PC-3 (cell line): ENCODE results near the gene KCNH3. TPM values are rescaled to one million over a fixed set of nuclear protein-coding genes. Genes with fewer than 3 reads are reported as not detected.

Source experiments
- ATAC-seq: fragments of 200-7000 bp; cut with Tn5 transposase; 2 replicates; pipeline ENCODE4 v1.9.1; 2020; ENCODE audit warnings: mild to moderate bottlenecking, moderate library complexity
- BruUV-seq: library from RNA; stranded (reverse); fragments of 400-500 nt; replicated peaks from 2 replicates; lab custom pipeline; 2021; lab: Mats Ljungman, UMichigan
- CTCF ChIA-PET: fragments of 300-600 bp; sonication (Branson Sonifier 250); formaldehyde crosslinking; loops from one replicate; lab custom pipeline; 2022; ENCODE audit warnings: antibody characterized with exemption; lab: Charles Lee
- POLR2A ChIA-PET: fragments of 300-600 bp; sonication (Branson Sonifier 250); formaldehyde crosslinking; loops from one replicate; lab custom pipeline; 2022; ENCODE audit warnings: antibody characterized with exemption; ENCODE audit not compliant: unreplicated experiment; lab: Charles Lee
- DNase-seq: peaks from one replicate; pipeline ENCODE4 v3.0.0-alpha.2; 2015
- H2AFZ ChIP-seq: fragments of 300-600 bp; sonication (generic); 2 replicates; pipeline ENCODE4 v1.6.0; 2016; ENCODE audit warnings: antibody characterized with exemption, low read length
- H3F3A ChIP-seq: fragments of 300-600 bp; sonication (generic); one replicate; pipeline ENCODE4 v1.6.0; 2017; ENCODE audit warnings: antibody characterized with exemption, low read length, control low read depth, mild to moderate bottlenecking; ENCODE audit not compliant: unreplicated experiment
- H3K27ac ChIP-seq: fragments of 300-600 bp; sonication (generic); 2 replicates; pipeline ENCODE4 v1.5.1; 2016; ENCODE audit warnings: mild to moderate bottlenecking, low read length
- H3K27me3 ChIP-seq: fragments of 300-600 bp; sonication (generic); 2 replicates; pipeline ENCODE4 v1.6.1; 2016; ENCODE audit warnings: low read length, mixed read lengths
- H3K36me3 ChIP-seq: fragments of 300-600 bp; sonication (generic); 2 replicates; pipeline ENCODE4 v1.6.1; 2016; ENCODE audit warnings: low read depth, mixed run types, low read length, mixed read lengths
- H3K4me1 ChIP-seq: fragments of 300-600 bp; sonication (generic); 2 replicates; pipeline ENCODE4 v1.5.1; 2016; ENCODE audit warnings: low read length; ENCODE audit not compliant: insufficient read depth
- H3K4me2 ChIP-seq: fragments of 300-600 bp; sonication (generic); 2 replicates; pipeline ENCODE4 v1.6.0; 2016; ENCODE audit warnings: low read length
- H3K4me3 ChIP-seq: fragments of 300-600 bp; sonication (generic); 2 replicates; pipeline ENCODE4 v1.5.1; 2016; ENCODE audit warnings: mild to moderate bottlenecking, low read length, mixed read lengths
- H3K79me2 ChIP-seq: fragments of 300-600 bp; sonication (generic); 2 replicates; pipeline ENCODE4 v1.6.1; 2017; ENCODE audit warnings: low read length, mixed read lengths
- H3K9ac ChIP-seq: fragments of 300-600 bp; sonication (generic); 2 replicates; pipeline ENCODE4 v1.6.0; 2016; ENCODE audit warnings: mild to moderate bottlenecking, low read length
- H3K9me2 ChIP-seq: fragments of 300-600 bp; sonication (generic); replicated peaks from 2 replicates; pipeline ENCODE4 v1.6.1; 2016; ENCODE audit warnings: mixed run types, low read length, mixed read lengths
- H3K9me3 ChIP-seq: fragments of 300-600 bp; sonication (generic); 2 replicates; pipeline ENCODE4 v1.6.1; 2016; ENCODE audit warnings: low read length, mixed read lengths
- H4K20me1 ChIP-seq: fragments of 300-600 bp; sonication (generic); 2 replicates; pipeline ENCODE4 v1.6.1; 2016; ENCODE audit warnings: low read length, mixed read lengths
- CTCF ChIP-seq: fragments of 300-600 bp; sonication (generic); conservative IDR thresholded peaks from 2 replicates; pipeline ENCODE4 v1.5.1; 2017; ENCODE audit warnings: antibody characterized with exemption, low read depth, mild to moderate bottlenecking, low read length
- EZH2 ChIP-seq: fragments of 300-600 bp; sonication (generic); IDR thresholded peaks from one replicate; pipeline ENCODE4 v1.6.1; 2017; ENCODE audit warnings: antibody characterized with exemption, mild to moderate bottlenecking, low read length; ENCODE audit not compliant: unreplicated experiment
- EZH2phosphoT487 ChIP-seq: fragments of 300-600 bp; sonication (generic); IDR thresholded peaks from 2 replicates; pipeline ENCODE4 v1.6.1; 2018; ENCODE audit warnings: mild to moderate bottlenecking, antibody characterized with exemption, low read length, borderline replicate concordance
- intact Hi-C: fragments of 100-400 bp; cut with micrococcal nuclease; formaldehyde crosslinking; loops from 2 replicates; pipeline ENCODE4 v1.9.0; 2023
- total RNA-seq: library from RNA; depleted of rRNA; stranded (reverse); fragments of >200 nt; gene quantifications from 2 replicates; pipeline ENCODE4 v1.2.3, GENCODE V29; 2014

KCNH3 gene
- total RNA-seq, 1 experiment from 2014 or later = 0.07 TPM

- ATAC-seq = peak; percentile 82
- Histone ChIP-seq H3K79me2 (peaks cover 65% of the 10 kb centered on the region), H2AFZ (peak within 1 kb of the TSS; percentile 95), H3K27ac (peak within 1 kb of the TSS; percentile 62), H3K27me3 (no peaks in the 10 kb centered on the region), H3K9me3 (no peaks in the 10 kb centered on the region), H3K4me3 (peak within 1 kb of the TSS; percentile 92), H3F3A (no peaks in the 10 kb centered on the region), H3K9me2 (no peaks in the 10 kb centered on the region), H3K4me2 (peak within 1 kb of the TSS; percentile 98), H3K4me1 (peaks cover 13% of the 10 kb centered on the region; the same call in 1 of the 2 replicates), H3K36me3 (peaks cover 15% of the 10 kb centered on the region; the same call in 1 of the 2 replicates), H4K20me1 (0 out of 2 replicates have a peak, but pooled peaks cover 6% of the 10 kb centered on the region), H3K9ac (peak within 1 kb of the TSS; percentile 95)
- TF ChIP-seq EZH2phosphoT487 = no peak
- no peak for TF ChIP-seq CTCF
- TF ChIP-seq EZH2 = no peak
- TSS peak; percentile 86 for BruUV-seq
- intact Hi-C loops = no loop called here
- peak; percentile 91 for DNase-seq
- ChIA-PET POLR2A (interaction anchor here (0.6 kb wide), 1 partner anchor 220 kb away, joined by 3 read pairs; no protein-coding TSS in a partner anchor), CTCF (interaction anchor here (1.0 to 1.3 kb wide), 2 partner anchors 12 to 13 kb away, joined by 3 to 6 read pairs; no protein-coding TSS in a partner anchor)
These were observed 29.0 kb downstream of the KCNH3 start, which contains the start of gene MCRS1 for GRCh38 chr12:49567611-49568441. TSS of gene MCRS1 (minus strand) at chr12:49568142. CDS start at chr12:49566731, 1,411 bp downstream.

DNA sequence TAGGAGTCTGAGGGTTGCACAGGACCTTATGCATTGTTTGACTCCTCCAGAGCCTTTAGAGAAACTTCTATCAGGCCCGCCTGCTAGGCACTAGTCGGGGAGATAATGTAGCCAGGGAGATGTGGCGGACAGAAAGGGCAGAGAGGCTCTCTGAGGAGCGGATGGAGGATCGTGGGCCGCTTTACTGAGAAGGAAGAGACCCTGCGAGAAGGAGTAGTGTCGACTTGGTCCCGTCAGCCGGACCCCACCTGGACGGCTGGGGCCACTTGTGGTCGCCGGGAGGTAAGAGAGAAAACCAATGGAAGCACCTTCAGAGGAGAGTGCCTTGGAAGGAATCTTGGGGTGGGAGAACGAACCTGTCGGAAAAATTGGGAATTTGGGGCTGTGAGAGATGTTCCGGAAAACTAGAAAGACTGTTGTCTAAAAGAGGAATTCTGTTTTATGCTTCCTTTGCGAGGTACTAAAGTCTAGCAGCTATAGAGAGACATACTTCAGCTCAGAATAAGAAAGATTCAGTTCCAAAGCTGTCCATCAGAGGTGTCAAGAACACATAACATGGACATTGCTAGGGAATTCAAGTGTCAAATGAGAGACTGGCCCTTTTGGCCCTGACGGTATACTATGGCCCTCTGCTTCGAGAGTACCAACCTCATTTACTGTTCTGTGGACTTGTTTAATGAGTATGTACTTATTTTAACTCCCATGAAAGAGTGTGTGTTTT lies 29.8 kb downstream of the KCNH3 start:
- peak overlapping the region; percentile 98 for H3K4me2 ChIP-seq
- intact Hi-C loops = no loop called here
- H4K20me1 ChIP-seq = 0 out of 2 replicates have a peak, but pooled peaks cover 6% of the 10 kb centered on the region
- H3K27ac ChIP-seq = peak overlapping the region; percentile 62
- H3K9me2 ChIP-seq = no peaks in the 10 kb centered on the region
- peak overlapping the region; percentile 95 for H3K9ac ChIP-seq
- peaks cover 13% of the 10 kb centered on the region; the same call in 1 of the 2 replicates for H3K4me1 ChIP-seq
- peak overlapping the region; percentile 92 for H3K4me3 ChIP-seq
- H3K36me3 ChIP-seq = peaks cover 14% of the 10 kb centered on the region; the same call in 1 of the 2 replicates
- peak overlapping the region; percentile 95 for H2AFZ ChIP-seq
- ATAC-seq = peak; percentile 62
- ChIA-PET CTCF (interaction anchor here (1.0 kb wide), 1 partner anchor 12 kb away, joined by 3 read pairs; no protein-coding TSS in a partner anchor), POLR2A (no interaction called here)
- H3K9me3 ChIP-seq = no peaks in the 10 kb centered on the region
- DNase-seq = peak; percentile 29
- H3K27me3 ChIP-seq = no peaks in the 10 kb centered on the region
- H3F3A ChIP-seq = no peaks in the 10 kb centered on the region
- no peak for TF ChIP-seq CTCF
- TSS peak; percentile 66 for BruUV-seq
- peaks cover 65% of the 10 kb centered on the region for H3K79me2 ChIP-seq
